BJ (cell line): ENCODE results near the gene ATP6V1F. TPM values are rescaled to one million over a fixed set of nuclear protein-coding genes. Genes with fewer than 3 reads are reported as not detected.

Experiments used
- CTCF ChIA-PET: fragments of 350-600 bp; formaldehyde crosslinking; extraction: SDS; loops from one replicate; lab custom pipeline; 2021; ENCODE audit warnings: antibody characterized with exemption, inconsistent platforms; lab: Yijun Ruan, JAX
- POLR2A ChIA-PET: fragments of 300-600 bp; sonication (Branson Sonifier 250); formaldehyde crosslinking; extraction: SDS; loops from one replicate; lab custom pipeline; 2021; ENCODE audit warnings: antibody characterized with exemption; lab: Charles Lee
- DNase-seq: peaks from one replicate; pipeline ENCODE4 v3.0.0-alpha.2; 2011; ENCODE audit warnings: low read depth
- H3K27me3 ChIP-seq: 2 replicates; pipeline ENCODE4 v1.6.0; 2011; ENCODE audit warnings: low read length; ENCODE audit not compliant: control insufficient read depth, insufficient read depth
- H3K36me3 ChIP-seq: 2 replicates; pipeline ENCODE4 v1.5.1; 2011; ENCODE audit warnings: low read length; ENCODE audit not compliant: control insufficient read depth, insufficient read depth
- H3K4me3 ChIP-seq: 2 replicates; pipeline ENCODE4 v1.5.1; 2011; ENCODE audit warnings: low read depth, mild to moderate bottlenecking, control low read depth, low read length
- polyA plus RNA-seq: library from polyadenylated mRNA; depleted of rRNA; stranded (reverse); fragments of >200 nt; gene quantifications from 2 replicates; pipeline ENCODE4 v1.2.3, GENCODE V29; 2011
- TF ChIP-seq, protein P1 (sequence below): IDR thresholded peaks from 2 replicates; pipeline ENCODE4 v1.5.1; 2011; ENCODE audit warnings: low read depth, mild to moderate bottlenecking, control low read depth, inconsistent platforms, low read length, moderate library complexity; ENCODE audit not compliant: insufficient read depth

Gene ATP6V1F
- polyA plus RNA-seq, 1 experiment, result 198 TPM

DNA sequence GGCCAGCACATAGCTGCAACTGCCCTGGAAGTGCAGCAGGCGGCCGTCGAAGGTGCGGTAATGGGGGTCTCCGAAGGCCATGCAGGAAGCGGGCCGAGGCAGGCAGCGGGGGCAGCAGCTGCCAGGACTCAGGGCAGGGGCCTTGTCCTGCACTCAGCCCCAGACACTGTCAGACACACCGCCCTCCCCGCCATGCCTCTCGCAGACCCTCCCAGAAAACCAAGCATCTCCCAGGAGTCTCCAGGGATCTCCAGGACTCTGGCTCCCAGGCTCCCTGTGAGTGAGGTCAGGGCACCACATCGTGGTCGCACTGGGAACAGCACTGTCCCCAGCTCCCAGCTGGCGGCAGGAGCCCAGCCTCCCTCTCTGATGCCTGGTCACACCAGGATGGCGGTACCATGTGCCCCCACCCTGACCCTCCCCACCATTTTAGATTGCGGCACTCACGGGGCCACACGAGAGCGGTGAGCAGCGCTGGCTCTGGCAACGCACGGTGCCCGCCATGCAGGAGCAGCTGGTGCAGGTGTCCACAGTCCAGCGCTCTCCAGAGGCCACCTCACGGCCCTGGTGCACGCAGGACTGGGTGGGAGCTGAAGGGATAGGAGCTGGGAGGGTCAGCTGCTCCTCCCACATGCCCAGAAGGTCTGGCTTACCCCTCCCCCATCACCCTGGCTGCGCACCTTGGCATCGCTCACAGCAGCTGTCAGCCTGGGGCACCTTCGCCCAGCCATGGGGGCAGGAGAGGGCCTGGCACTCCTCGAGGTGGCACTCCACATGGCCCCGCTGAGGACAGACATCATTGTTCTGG is 17.5 kb downstream of the ATP6V1F start:
- no peaks in the 10 kb centered on the region for H3K36me3 ChIP-seq
- ChIA-PET CTCF (interaction anchor here (0.6 to 8.5 kb wide), 28 partner anchors 9 to 454 kb away, joined by 3 to 86 read pairs (median 4); partner anchors contain the start of genes ATP6V1F and METTL2B), POLR2A (no interaction called here)
- no peak for DNase-seq
- TF ChIP-seq, protein P1, sequence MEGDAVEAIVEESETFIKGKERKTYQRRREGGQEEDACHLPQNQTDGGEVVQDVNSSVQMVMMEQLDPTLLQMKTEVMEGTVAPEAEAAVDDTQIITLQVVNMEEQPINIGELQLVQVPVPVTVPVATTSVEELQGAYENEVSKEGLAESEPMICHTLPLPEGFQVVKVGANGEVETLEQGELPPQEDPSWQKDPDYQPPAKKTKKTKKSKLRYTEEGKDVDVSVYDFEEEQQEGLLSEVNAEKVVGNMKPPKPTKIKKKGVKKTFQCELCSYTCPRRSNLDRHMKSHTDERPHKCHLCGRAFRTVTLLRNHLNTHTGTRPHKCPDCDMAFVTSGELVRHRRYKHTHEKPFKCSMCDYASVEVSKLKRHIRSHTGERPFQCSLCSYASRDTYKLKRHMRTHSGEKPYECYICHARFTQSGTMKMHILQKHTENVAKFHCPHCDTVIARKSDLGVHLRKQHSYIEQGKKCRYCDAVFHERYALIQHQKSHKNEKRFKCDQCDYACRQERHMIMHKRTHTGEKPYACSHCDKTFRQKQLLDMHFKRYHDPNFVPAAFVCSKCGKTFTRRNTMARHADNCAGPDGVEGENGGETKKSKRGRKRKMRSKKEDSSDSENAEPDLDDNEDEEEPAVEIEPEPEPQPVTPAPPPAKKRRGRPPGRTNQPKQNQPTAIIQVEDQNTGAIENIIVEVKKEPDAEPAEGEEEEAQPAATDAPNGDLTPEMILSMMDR, result peak; percentile 92
- H3K4me3 ChIP-seq, result no peak overlapping the region
- no peaks in the 10 kb centered on the region for H3K27me3 ChIP-seq

DNA sequence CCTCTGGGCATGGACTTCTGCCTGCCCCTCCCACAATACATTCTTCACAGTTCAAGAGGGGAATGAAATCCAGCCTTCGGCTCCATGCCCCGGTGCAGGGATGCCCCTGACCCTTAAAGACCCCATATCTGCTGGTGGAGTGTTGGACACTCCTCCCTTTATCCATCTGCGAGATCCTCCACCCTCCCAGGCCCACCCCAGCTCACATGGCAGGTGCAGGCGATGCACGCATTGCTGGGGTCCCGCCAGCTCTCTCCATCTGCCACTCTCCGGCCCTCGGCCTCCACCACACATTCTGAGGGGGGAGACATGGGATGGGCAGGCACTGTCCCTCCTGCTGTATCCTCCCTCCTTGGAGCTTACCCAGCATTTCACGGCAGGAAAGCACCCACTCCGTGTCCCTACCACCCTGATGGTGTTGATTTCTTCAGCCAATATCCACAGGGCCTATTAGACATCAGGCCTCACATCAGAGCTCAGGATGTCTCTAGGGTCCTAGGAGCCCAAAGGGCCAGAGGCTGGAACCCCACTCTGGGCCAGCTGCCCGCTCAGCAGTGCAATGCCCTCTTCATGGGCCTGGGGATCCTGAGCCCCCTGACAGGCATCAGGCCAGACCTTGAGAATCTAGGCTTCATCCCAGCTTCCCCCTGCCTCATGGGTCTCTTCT is 18.3 kb downstream of the ATP6V1F start:
- Histone ChIP-seq H3K27me3 (no peaks in the 10 kb centered on the region), H3K4me3 (no peak overlapping the region), H3K36me3 (no peaks in the 10 kb centered on the region)
- TF ChIP-seq, protein P1, result no peak
- DNase-seq, result no peak
- ChIA-PET POLR2A (no interaction called here), CTCF (interaction anchor here (0.7 to 8.5 kb wide), 20 partner anchors 9 to 454 kb away, joined by 3 to 86 read pairs (median 5); partner anchors contain the start of genes ATP6V1F and METTL2B)

DNA sequence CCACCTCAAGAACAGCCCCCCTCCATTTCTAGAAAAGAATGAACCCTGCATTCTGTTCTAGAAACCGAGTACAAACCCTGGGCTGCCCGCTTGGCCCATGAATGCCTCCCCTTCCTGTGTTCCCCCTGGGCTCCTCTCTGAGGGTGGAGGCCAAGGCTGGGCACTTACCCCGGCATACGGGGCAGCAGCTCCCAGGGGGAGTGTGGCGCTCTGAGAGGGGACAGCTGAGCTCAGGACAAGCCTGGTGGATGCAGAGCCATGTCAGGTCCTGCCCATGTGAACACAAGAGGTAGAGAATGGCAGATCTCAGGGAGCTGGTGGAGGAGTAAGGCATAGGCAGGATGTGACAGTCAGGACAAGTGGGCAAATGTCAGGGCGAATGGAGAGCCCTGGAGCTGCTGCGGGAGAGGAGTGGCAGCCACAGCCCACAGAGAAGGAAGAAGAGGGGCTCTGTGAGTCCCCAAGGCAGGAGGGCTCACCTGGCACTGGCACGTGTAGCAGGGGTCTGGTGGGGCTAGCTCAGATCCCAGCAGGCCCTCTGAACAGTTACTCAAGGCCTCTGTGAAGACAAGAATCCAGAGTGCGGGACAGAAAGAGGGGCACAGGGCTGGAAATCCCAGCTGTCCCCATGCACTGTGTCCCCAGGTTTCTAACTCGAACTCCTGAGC is 18.9 kb downstream of the ATP6V1F start:
- DNase-seq, result no peak
- Histone ChIP-seq H3K27me3 (no peaks in the 10 kb centered on the region), H3K36me3 (no peaks in the 10 kb centered on the region), H3K4me3 (no peak overlapping the region)
- POLR2A ChIA-PET, result no interaction called here
- CTCF ChIA-PET, result interaction anchor here (1.0 to 8.5 kb wide), 12 partner anchors 9 to 455 kb away, joined by 3 to 86 read pairs (median 8); partner anchors contain the start of genes ATP6V1F and METTL2B
- TF ChIP-seq, protein P1, result no peak

DNA sequence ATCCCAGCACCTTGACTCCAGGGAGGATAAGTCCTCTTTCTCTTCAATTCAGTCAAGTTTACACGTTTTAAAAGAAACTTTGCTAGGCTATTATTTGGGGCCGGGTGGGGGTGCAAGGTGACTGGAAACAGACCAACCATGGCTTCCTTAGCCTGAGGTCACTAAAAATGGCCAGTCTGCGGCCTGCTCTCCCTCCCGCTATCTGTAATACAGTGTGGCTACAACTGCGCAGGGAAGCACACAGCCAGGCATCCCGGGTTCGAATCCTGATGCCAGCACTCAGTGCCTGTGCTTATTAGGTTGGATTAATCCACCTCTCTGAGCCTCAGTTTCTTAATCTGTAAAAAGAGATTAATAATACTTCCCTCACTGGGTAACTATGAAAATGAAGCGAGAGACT is 19.5 kb downstream of the ATP6V1F start:
- CTCF ChIA-PET, result interaction anchor here (1.1 to 8.5 kb wide), 9 partner anchors 10 to 456 kb away, joined by 3 to 86 read pairs (median 8); partner anchors contain the start of genes ATP6V1F and METTL2B

More for the DNA sequence above, 19.5 kb downstream of the ATP6V1F start:
- DNase-seq, result no peak
- no peaks in the 10 kb centered on the region for H3K36me3 ChIP-seq
- no peaks in the 10 kb centered on the region for H3K27me3 ChIP-seq
- POLR2A ChIA-PET, result no interaction called here
- TF ChIP-seq, protein P1, result no peak
- H3K4me3 ChIP-seq, result no peak overlapping the region
